WTC11 (cell line): ENCODE results near the gene NUP210L. TPM values are rescaled to one million over a fixed set of nuclear protein-coding genes. Genes with fewer than 3 reads are reported as not detected.
A peak's percentile ranks its signal among the peaks of the same experiment; 100 is the strongest.

Source experiments
- AFF4 ChIP-seq: sonication (generic); formaldehyde crosslinking; IDR thresholded peaks from 2 replicates; pipeline ENCODE4 v1.8.1; 2023; ENCODE audit warnings: mild to moderate bottlenecking, missing genetic modification reagents, borderline replicate concordance
- ATF3 ChIP-seq: sonication (generic); formaldehyde crosslinking; conservative IDR thresholded peaks from 2 replicates; pipeline ENCODE4 v1.8.1; 2022; ENCODE audit warnings: mild to moderate bottlenecking, missing genetic modification reagents
- CBFB ChIP-seq: sonication (generic); formaldehyde crosslinking; IDR thresholded peaks from 2 replicates; pipeline ENCODE4 v1.8.1; 2022; ENCODE audit warnings: mild to moderate bottlenecking, low read depth, missing genetic modification reagents
- CREB1 ChIP-seq: sonication (generic); formaldehyde crosslinking; IDR thresholded peaks from 2 replicates; pipeline ENCODE4 v1.8.0; 2023; ENCODE audit warnings: mild to moderate bottlenecking, missing genetic modification reagents
- E2F4 ChIP-seq: sonication (generic); formaldehyde crosslinking; IDR thresholded peaks from 2 replicates; pipeline ENCODE4 v1.8.1; 2022; ENCODE audit warnings: low read depth, mild to moderate bottlenecking, moderate library complexity, missing genetic modification reagents, borderline replicate concordance
- ELF4 ChIP-seq: sonication (generic); formaldehyde crosslinking; IDR thresholded peaks from 2 replicates; pipeline ENCODE4 v1.8.1; 2022; ENCODE audit warnings: low read depth, mild to moderate bottlenecking, moderate library complexity, missing genetic modification reagents
- FOXJ3 ChIP-seq: sonication (generic); formaldehyde crosslinking; IDR thresholded peaks from 2 replicates; pipeline ENCODE4 v1.9.0; 2021; ENCODE audit warnings: missing genetic modification reagents, mild to moderate bottlenecking, borderline replicate concordance
- IRF1 ChIP-seq: sonication (generic); formaldehyde crosslinking; IDR thresholded peaks from 2 replicates; pipeline ENCODE4 v1.8.0; 2023; ENCODE audit warnings: missing genetic modification reagents
- MYBL2 ChIP-seq: sonication (generic); formaldehyde crosslinking; IDR thresholded peaks from 2 replicates; pipeline ENCODE4 v1.8.1; 2023; ENCODE audit warnings: mild to moderate bottlenecking, moderate library complexity, missing genetic modification reagents
- NFATC4 ChIP-seq: fragments of 250-450 bp; sonication (Bioruptor Pico); IDR thresholded peaks from 2 replicates; pipeline ENCODE4 v1.9.0; 2021; ENCODE audit warnings: mild to moderate bottlenecking
- NFE2L1 ChIP-seq: sonication (generic); formaldehyde crosslinking; IDR thresholded peaks from 2 replicates; pipeline ENCODE4 v1.8.1; 2023; ENCODE audit warnings: missing genetic modification reagents
- PRDM15 ChIP-seq: sonication (generic); formaldehyde crosslinking; IDR thresholded peaks from 2 replicates; pipeline ENCODE4 v1.8.0; 2022; ENCODE audit warnings: missing genetic modification reagents
- SMAD3 ChIP-seq: sonication (generic); formaldehyde crosslinking; IDR thresholded peaks from 2 replicates; pipeline ENCODE4 v1.8.0; 2022; ENCODE audit warnings: missing genetic modification reagents, mild to moderate bottlenecking, borderline replicate concordance
- STAT6 ChIP-seq: sonication (generic); formaldehyde crosslinking; conservative IDR thresholded peaks from 2 replicates; pipeline ENCODE4 v1.8.1; 2023; ENCODE audit warnings: mild to moderate bottlenecking, low read depth, missing genetic modification reagents, moderate library complexity
- TP53 ChIP-seq: sonication (generic); formaldehyde crosslinking; IDR thresholded peaks from 2 replicates; pipeline ENCODE4 v1.8.1; 2023; ENCODE audit warnings: mild to moderate bottlenecking, missing genetic modification reagents
- USF1 ChIP-seq: sonication (generic); formaldehyde crosslinking; IDR thresholded peaks from 2 replicates; pipeline ENCODE4 v1.8.0; 2022; ENCODE audit warnings: mild to moderate bottlenecking, missing genetic modification reagents
- USF2 ChIP-seq: sonication (generic); formaldehyde crosslinking; IDR thresholded peaks from 2 replicates; pipeline ENCODE4 v1.8.1; 2023; ENCODE audit warnings: mild to moderate bottlenecking, missing genetic modification reagents, moderate library complexity
- ZNF425 ChIP-seq: fragments of 250-450 bp; sonication (Bioruptor Pico); conservative IDR thresholded peaks from 2 replicates; pipeline ENCODE4 v1.9.0; 2021; ENCODE audit warnings: mild to moderate bottlenecking
- total RNA-seq: library from RNA; stranded (reverse); gene quantifications from 3 replicates; pipeline ENCODE4 v1.2.3, GENCODE V29; 2021

NUP210L gene
- total RNA-seq, 1 experiment from 2014 or later, result 0.02 TPM

- no peak for TF ChIP-seq ZNF425 (CRISPR knock-in tag)
- no peak for TF ChIP-seq ATF3
- TF ChIP-seq PRDM15, result no peak
- TF ChIP-seq FOXJ3, result no peak
- no peak for TF ChIP-seq SMAD3 (CRISPR knock-in tag)
- TF ChIP-seq IRF1 (CRISPR knock-in tag), result peak; percentile 82
- no peak for TF ChIP-seq ELF4 (CRISPR knock-in tag)
- peak; percentile 23; the same call in 1 of the 2 replicates for TF ChIP-seq USF2 (CRISPR knock-in tag)
- TF ChIP-seq TP53 (CRISPR knock-in tag), result no peak; the same call in 1 of the 2 replicates
- TF ChIP-seq MYBL2 (CRISPR knock-in tag), result no peak
- TF ChIP-seq NFATC4 (CRISPR knock-in tag), result no peak
- TF ChIP-seq CBFB (CRISPR knock-in tag), result no peak; the same call in 1 of the 2 replicates
- TF ChIP-seq CREB1 (CRISPR knock-in tag), result no peak
- no peak for TF ChIP-seq STAT6 (CRISPR knock-in tag)
- peak; percentile 17; the same call in 1 of the 2 replicates for TF ChIP-seq NFE2L1 (CRISPR knock-in tag)
- no peak for TF ChIP-seq AFF4 (CRISPR knock-in tag)
- TF ChIP-seq E2F4 (CRISPR knock-in tag), result no peak
- no peak for TF ChIP-seq USF1 (CRISPR knock-in tag)
Observed at GRCh38 chr1:153977250-153978240, 177.3 kb downstream of the NUP210L start, which contains the start of gene JTB (continued).
